ENCODE data around the gene SCN4B. TPM values are rescaled to one million over a fixed set of nuclear protein-coding genes. Genes with fewer than 3 reads are reported as not detected.

The SCN4B gene
- total and polyA plus RNA-seq, 2 donors (not counting 3 experiments of a cell fraction or from before 2014, with no cell fraction given), result 0.06 to 0.13 TPM

- no peak overlapping the region for H3K9ac ChIP-seq (replicated peaks; ENCODE audit: extremely low read depth, insufficient read depth, low read length)
- H3K4me3 ChIP-seq (replicated peaks in 1 of 3; ENCODE audit: insufficient read depth in 1 of 3, low read depth in 1 of 3, low read length in 3 of 3), result no peak overlapping the region
- no peak overlapping the region for H2AFZ ChIP-seq (ENCODE audit: low read depth, low read length)
- H3K27me3 ChIP-seq (ENCODE audit: control insufficient read depth in 2 of 2, insufficient read depth in 2 of 2, low read length in 2 of 2), result peaks cover 7 to 20% of the 10 kb centered on the region in 2 experiments
- no peaks in the 10 kb centered on the region for H3K79me2 ChIP-seq (ENCODE audit: control insufficient read depth, insufficient read depth, low read length)
- CTCF ChIA-PET, result interaction anchor here (1.0 to 4.7 kb wide), 8 partner anchors 9 to 362 kb away, joined by 3 to 112 read pairs (median 12); no protein-coding TSS in a partner anchor
- no peak for DNase-seq (ENCODE audit: low read depth, low spot score)
- POLR2A ChIA-PET, result no interaction called here
- TF ChIP-seq MYC (IDR thresholded peaks at IDR 0.05; ENCODE audit: low read depth, low read length) (no peak), FOS (IDR thresholded peaks at IDR 0.05; ENCODE audit: borderline replicate concordance, insufficient read depth, low read length) (no peak), POLR2AphosphoS5 (IDR thresholded peaks at IDR 0.05; ENCODE audit: insufficient read depth, low read depth, low read length) (no peak), EZH2 (IDR thresholded peaks at IDR 0.05; ENCODE audit: borderline replicate concordance, low read depth, low read length, severe bottlenecking) (no peak), POLR2A (IDR thresholded peaks at IDR 0.05; ENCODE audit: low read depth, low read length) (no peak), JUN (IDR thresholded peaks at IDR 0.05; ENCODE audit: borderline replicate concordance, insufficient read depth, insufficient read length, low read depth) (no peak), GATA2 (IDR thresholded peaks at IDR 0.05; ENCODE audit: insufficient read depth, insufficient read length, low read depth, low read length) (no peak), MAX (IDR thresholded peaks at IDR 0.05; ENCODE audit: insufficient read depth, insufficient read length) (no peak), CTCF (IDR thresholded peaks at IDR 0.05; ENCODE audit: extremely low read depth in 1 of 2, insufficient read depth in 1 of 2, low read depth in 1 of 2, low read length in 2 of 2) (no peak)
- H4K20me1 ChIP-seq (replicated peaks; ENCODE audit: control insufficient read depth, extremely low read depth, insufficient read depth, low read length), result no peaks in the 10 kb centered on the region
- no peaks in the 10 kb centered on the region for H3K9me3 ChIP-seq (replicated peaks; ENCODE audit: control insufficient read depth, insufficient read depth, low read length)
- no peak overlapping the region for H3K4me2 ChIP-seq (ENCODE audit: insufficient read depth, low read length)
- no peaks in the 10 kb centered on the region for H3K36me3 ChIP-seq (ENCODE audit: control insufficient read depth in 2 of 2, extremely low read depth in 1 of 2, insufficient read depth in 2 of 2, low read length in 2 of 2)
- no peaks in the 10 kb centered on the region for H3K4me1 ChIP-seq (ENCODE audit: control insufficient read depth, extremely low read depth, insufficient read depth, low read length)
- FAIRE-seq, result no peak
- H3K27ac ChIP-seq (ENCODE audit: insufficient read depth, low read depth, low read length), result no peak overlapping the region
- dilution Hi-C loops (cut with MboI; ENCODE audit: extremely low pct_ligation_motif_present, low sequenced_read_pairs), result no loop called here
- intact Hi-C loops (cut with micrococcal nuclease), result no loop called here
- H3K9me1 ChIP-seq (replicated peaks; ENCODE audit: control insufficient read depth, extremely low read depth, insufficient read depth, low read length), result no peaks in the 10 kb centered on the region
- BruUV-seq (replicated peaks), result no TSS peak
Observed at GRCh38 chr11:118170231-118170630, 17.6 kb upstream of the SCN4B start.
